Panc1 (cell line): ENCODE results near the gene CNTN5. TPM values are rescaled to one million over a fixed set of nuclear protein-coding genes. Genes with fewer than 3 reads are reported as not detected.
"Not testable (repeated sequence)": the region's sequence is repeated elsewhere in the genome, so short reads cannot be mapped to it uniquely, and the experiment has no call there.

ENCODE experiments used
- ATAC-seq: fragments of 200-7000 bp; cut with Tn5 transposase; 2 replicates; pipeline ENCODE4 v1.9.1; 2020; ENCODE audit warnings: mild to moderate bottlenecking, moderate library complexity
- BruUV-seq: library from RNA; stranded (reverse); fragments of 400-500 nt; replicated peaks from 2 replicates; lab custom pipeline; 2021; lab: Mats Ljungman, UMichigan
- CTCF ChIA-PET: fragments of 300-600 bp; sonication (Branson Sonifier 250); formaldehyde crosslinking; loops from one replicate; lab custom pipeline; 2022; ENCODE audit warnings: antibody characterized with exemption; lab: Charles Lee
- POLR2A ChIA-PET: fragments of 300-600 bp; sonication (Branson Sonifier 250); formaldehyde crosslinking; loops from one replicate; lab custom pipeline; 2022; ENCODE audit warnings: antibody characterized with exemption; lab: Charles Lee
- DNase-seq: peaks from one replicate; pipeline ENCODE4 v3.0.0-alpha.2; 2010; ENCODE audit warnings: low read depth, low spot score
- H3K27ac ChIP-seq: 2 replicates; pipeline ENCODE4 v1.5.1; 2011; ENCODE audit warnings: mild to moderate bottlenecking, low read length, inconsistent platforms
- H3K27me3 ChIP-seq: fragments of 200-500 bp; sonication (Bioruptor generic); 2 replicates; pipeline ENCODE4 v1.6.0; 2014; ENCODE audit warnings: low read length, inconsistent platforms; ENCODE audit not compliant: control insufficient read depth, insufficient read depth
- H3K36me3 ChIP-seq: fragments of 200-500 bp; sonication (Bioruptor generic); 2 replicates; pipeline ENCODE4 v1.5.1; 2014; ENCODE audit warnings: inconsistent platforms, mild to moderate bottlenecking, low read length, moderate library complexity; ENCODE audit not compliant: control insufficient read depth, insufficient read depth
- H3K4me1 ChIP-seq: 2 replicates; pipeline ENCODE4 v1.5.1; 2011; ENCODE audit warnings: inconsistent platforms, mild to moderate bottlenecking, low read length, moderate library complexity; ENCODE audit not compliant: control insufficient read depth, insufficient read depth
- H3K4me3 ChIP-seq, 2 experiments: 2 replicates each; pipeline ENCODE4 v1.5.1; 2011 to 2012; ENCODE audit warnings: low read depth in 2 of 2, low read length in 2 of 2, mild to moderate bottlenecking in 2 of 2, inconsistent platforms in 1 of 2, moderate library complexity in 1 of 2
- H3K9me3 ChIP-seq: fragments of 200-500 bp; sonication (Bioruptor generic); 2 replicates; pipeline ENCODE4 v1.5.1; 2014; ENCODE audit warnings: low read depth, mild to moderate bottlenecking, inconsistent platforms, low read length, moderate library complexity; ENCODE audit not compliant: control insufficient read depth, insufficient read depth
- POLR2AphosphoS5 ChIP-seq: IDR thresholded peaks from 2 replicates; pipeline ENCODE4 v1.6.1; 2012; ENCODE audit warnings: mild to moderate bottlenecking, low read depth, low read length, moderate library complexity
- SIN3A ChIP-seq: IDR thresholded peaks from 2 replicates; pipeline ENCODE4 v1.6.1; 2012; ENCODE audit warnings: low read depth, mild to moderate bottlenecking, low read length, moderate library complexity, borderline replicate concordance; ENCODE audit not compliant: insufficient read depth
- TCF7L2 ChIP-seq: IDR thresholded peaks from 2 replicates; pipeline ENCODE4 v1.6.1; 2011; ENCODE audit warnings: mild to moderate bottlenecking, low read depth, low read length, inconsistent platforms
- in situ Hi-C: cut with HindIII; loops from 2 replicates; pipeline ENCODE4 v1.10.0; 2016; ENCODE audit warnings: low sequenced_read_pairs, low pct_unique_long_range_greater_than_20kb
- intact Hi-C: fragments of 100-400 bp; cut with micrococcal nuclease; formaldehyde crosslinking; loops from one replicate; pipeline ENCODE4 v1.10.0; 2022; ENCODE audit not compliant: unreplicated experiment
- total RNA-seq: library from RNA; stranded (reverse); gene quantifications from one replicate; pipeline ENCODE4 v1.2.1, GENCODE V29; 2021; ENCODE audit not compliant: unreplicated experiment
- TF ChIP-seq, protein P1 (sequence below): fragments of 450-650 bp; IDR thresholded peaks from 2 replicates; pipeline ENCODE4 v1.5.1; 2017; ENCODE audit warnings: mild to moderate bottlenecking
- TF ChIP-seq, protein P2 (sequence below), 2 experiments: IDR thresholded peaks; 2 replicates each; pipeline ENCODE4 v1.6.1; 2011 to 2012; ENCODE audit warnings: low read depth in 2 of 2, control low read depth in 1 of 2, low read length in 1 of 2, mild to moderate bottlenecking in 1 of 2, moderate library complexity in 1 of 2; ENCODE audit not compliant: insufficient read depth in 1 of 2

Gene CNTN5
- total RNA-seq, 1 experiment from 2014 or later, result not detected

DNA sequence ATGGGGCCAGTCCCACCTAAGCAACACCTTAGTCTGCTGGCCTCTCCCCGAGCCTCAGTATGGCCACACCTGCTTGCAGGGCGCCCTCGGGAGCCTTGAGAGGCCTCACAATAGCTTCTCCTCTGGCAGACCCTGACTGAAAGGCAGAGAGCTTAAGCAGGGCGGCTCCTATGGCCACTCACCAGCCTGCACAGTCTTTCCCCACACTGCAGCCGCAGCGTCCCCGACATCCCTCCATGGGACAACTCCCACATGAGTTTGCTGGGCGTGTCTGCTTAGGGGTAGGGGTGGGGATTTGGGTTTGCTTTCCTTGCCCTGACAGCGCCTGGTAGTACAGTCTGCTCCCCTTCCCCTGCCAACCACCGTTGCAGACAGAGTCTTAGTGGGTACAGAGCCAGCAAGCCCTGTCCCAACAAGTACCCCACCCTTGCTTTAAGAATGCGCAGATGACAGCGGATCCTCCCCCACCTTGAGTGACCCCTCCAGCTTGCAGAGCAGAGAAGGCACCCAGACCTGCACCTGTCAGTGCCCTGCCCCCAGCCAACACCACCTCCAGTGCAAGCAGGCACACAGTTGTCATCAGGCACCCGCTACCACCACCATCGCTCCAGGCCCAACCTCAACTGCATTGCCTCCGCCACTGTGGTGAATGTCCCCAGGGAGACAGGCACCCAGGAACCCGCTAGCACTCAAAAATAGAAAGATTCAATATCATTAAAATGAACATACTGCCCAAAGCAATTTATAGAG, 1252.5 kb downstream of the CNTN5 start:
- Histone ChIP-seq H3K36me3 (no peaks in the 10 kb centered on the region), H3K4me1 (no peaks in the 10 kb centered on the region), H3K27me3 (no peaks in the 10 kb centered on the region), H3K4me3 (no peak overlapping the region), H3K27ac (no peak overlapping the region), H3K9me3 (no peaks in the 10 kb centered on the region)
- no peak for TF ChIP-seq POLR2AphosphoS5
- ChIA-PET CTCF (no interaction called here), POLR2A (no interaction called here)
- DNase-seq (no peak), ATAC-seq (no peak)
- in situ Hi-C loops, result no loop called here
- intact Hi-C loops, result no loop called here
- no TSS peak for BruUV-seq

- POLR2A ChIA-PET, H3K27ac ChIP-seq, intact Hi-C loops, H3K27me3 ChIP-seq, DNase-seq, CTCF ChIA-PET, ATAC-seq, H3K9me3 ChIP-seq, H3K4me3 ChIP-seq, in situ Hi-C loops, BruUV-seq, H3K4me1 ChIP-seq, H3K36me3 ChIP-seq: not testable (repeated sequence)
Measured at GRCh38 chr11:100274466-100274865, 1253.7 kb downstream of the CNTN5 start.

GRCh38 chr11:100294748-100295147, 1274.0 kb downstream of the CNTN5 start:
- TF ChIP-seq POLR2AphosphoS5 (no peak), TCF7L2 (no peak), SIN3A (no peak)
- TF ChIP-seq, protein P1, sequence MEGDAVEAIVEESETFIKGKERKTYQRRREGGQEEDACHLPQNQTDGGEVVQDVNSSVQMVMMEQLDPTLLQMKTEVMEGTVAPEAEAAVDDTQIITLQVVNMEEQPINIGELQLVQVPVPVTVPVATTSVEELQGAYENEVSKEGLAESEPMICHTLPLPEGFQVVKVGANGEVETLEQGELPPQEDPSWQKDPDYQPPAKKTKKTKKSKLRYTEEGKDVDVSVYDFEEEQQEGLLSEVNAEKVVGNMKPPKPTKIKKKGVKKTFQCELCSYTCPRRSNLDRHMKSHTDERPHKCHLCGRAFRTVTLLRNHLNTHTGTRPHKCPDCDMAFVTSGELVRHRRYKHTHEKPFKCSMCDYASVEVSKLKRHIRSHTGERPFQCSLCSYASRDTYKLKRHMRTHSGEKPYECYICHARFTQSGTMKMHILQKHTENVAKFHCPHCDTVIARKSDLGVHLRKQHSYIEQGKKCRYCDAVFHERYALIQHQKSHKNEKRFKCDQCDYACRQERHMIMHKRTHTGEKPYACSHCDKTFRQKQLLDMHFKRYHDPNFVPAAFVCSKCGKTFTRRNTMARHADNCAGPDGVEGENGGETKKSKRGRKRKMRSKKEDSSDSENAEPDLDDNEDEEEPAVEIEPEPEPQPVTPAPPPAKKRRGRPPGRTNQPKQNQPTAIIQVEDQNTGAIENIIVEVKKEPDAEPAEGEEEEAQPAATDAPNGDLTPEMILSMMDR, result no peak
- TF ChIP-seq, protein P2, sequence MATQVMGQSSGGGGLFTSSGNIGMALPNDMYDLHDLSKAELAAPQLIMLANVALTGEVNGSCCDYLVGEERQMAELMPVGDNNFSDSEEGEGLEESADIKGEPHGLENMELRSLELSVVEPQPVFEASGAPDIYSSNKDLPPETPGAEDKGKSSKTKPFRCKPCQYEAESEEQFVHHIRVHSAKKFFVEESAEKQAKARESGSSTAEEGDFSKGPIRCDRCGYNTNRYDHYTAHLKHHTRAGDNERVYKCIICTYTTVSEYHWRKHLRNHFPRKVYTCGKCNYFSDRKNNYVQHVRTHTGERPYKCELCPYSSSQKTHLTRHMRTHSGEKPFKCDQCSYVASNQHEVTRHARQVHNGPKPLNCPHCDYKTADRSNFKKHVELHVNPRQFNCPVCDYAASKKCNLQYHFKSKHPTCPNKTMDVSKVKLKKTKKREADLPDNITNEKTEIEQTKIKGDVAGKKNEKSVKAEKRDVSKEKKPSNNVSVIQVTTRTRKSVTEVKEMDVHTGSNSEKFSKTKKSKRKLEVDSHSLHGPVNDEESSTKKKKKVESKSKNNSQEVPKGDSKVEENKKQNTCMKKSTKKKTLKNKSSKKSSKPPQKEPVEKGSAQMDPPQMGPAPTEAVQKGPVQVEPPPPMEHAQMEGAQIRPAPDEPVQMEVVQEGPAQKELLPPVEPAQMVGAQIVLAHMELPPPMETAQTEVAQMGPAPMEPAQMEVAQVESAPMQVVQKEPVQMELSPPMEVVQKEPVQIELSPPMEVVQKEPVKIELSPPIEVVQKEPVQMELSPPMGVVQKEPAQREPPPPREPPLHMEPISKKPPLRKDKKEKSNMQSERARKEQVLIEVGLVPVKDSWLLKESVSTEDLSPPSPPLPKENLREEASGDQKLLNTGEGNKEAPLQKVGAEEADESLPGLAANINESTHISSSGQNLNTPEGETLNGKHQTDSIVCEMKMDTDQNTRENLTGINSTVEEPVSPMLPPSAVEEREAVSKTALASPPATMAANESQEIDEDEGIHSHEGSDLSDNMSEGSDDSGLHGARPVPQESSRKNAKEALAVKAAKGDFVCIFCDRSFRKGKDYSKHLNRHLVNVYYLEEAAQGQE (IDR thresholded peaks at IDR 0.05; ENCODE audit: insufficient read depth in 1 of 2, low read depth in 2 of 2, low read length in 1 of 2), result no peak
- Histone ChIP-seq H3K9me3 (no peaks in the 10 kb centered on the region), H3K27ac (no peak overlapping the region), H3K36me3 (no peaks in the 10 kb centered on the region), H3K4me1 (no peaks in the 10 kb centered on the region), H3K4me3 (no peak overlapping the region), H3K27me3 (no peaks in the 10 kb centered on the region)
- intact Hi-C loops (no loop called here), in situ Hi-C loops (no loop called here)
- ChIA-PET POLR2A (no interaction called here), CTCF (no interaction called here)
- ATAC-seq (no peak), DNase-seq (no peak)
- BruUV-seq, result no TSS peak
